Measurements from ENCODE around the gene SRM. TPM values are rescaled to one million over a fixed set of nuclear protein-coding genes. Genes with fewer than 3 reads are reported as not detected.

The SRM gene
- polyA plus RNA-seq, 1 experiment = 41.4 TPM

- no peaks in the 10 kb centered on the region; the same call in 1 of the 2 replicates for H3K9me3 ChIP-seq (ENCODE audit: control insufficient read depth, insufficient read depth, low read length)
- no peak overlapping the region for H3K4me3 ChIP-seq (ENCODE audit: low read depth, low read length)
- H3K27me3 ChIP-seq (ENCODE audit: control insufficient read depth, insufficient read depth, low read length) = no peaks in the 10 kb centered on the region
- H3K27ac ChIP-seq (ENCODE audit: low read depth, low read length) = no peak overlapping the region
- no peak for TF ChIP-seq CTCF (IDR thresholded peaks at IDR 0.05; ENCODE audit: low read depth, low read length)
- ChIA-PET POLR2A (interaction anchor here (0.9 kb wide), 1 partner anchor 39 kb away, joined by 3 read pairs; no protein-coding TSS in a partner anchor), CTCF (no interaction called here)
- no peak for DNase-seq (ENCODE audit: low read depth, low spot score)
Measured at GRCh38 chr1:11031624-11032262, 28.1 kb downstream of the SRM start.

- H3K27ac ChIP-seq (ENCODE audit: low read depth, low read length) = no peak overlapping the region
- no peak for DNase-seq (ENCODE audit: low read depth, low spot score)
- POLR2A ChIA-PET = interaction anchor here (0.6 kb wide), 2 partner anchors 15 to 29 kb away, joined by 5 to 6 read pairs; partner anchors contain the start of gene SRM
- H3K9me3 ChIP-seq (ENCODE audit: control insufficient read depth, insufficient read depth, low read length) = no peaks in the 10 kb centered on the region; the same call in 1 of the 2 replicates
- H3K27me3 ChIP-seq (ENCODE audit: control insufficient read depth, insufficient read depth, low read length) = no peaks in the 10 kb centered on the region
- CTCF ChIA-PET = no interaction called here
- TF ChIP-seq CTCF (IDR thresholded peaks at IDR 0.05; ENCODE audit: low read depth, low read length) = no peak
- no peak overlapping the region for H3K4me3 ChIP-seq (ENCODE audit: low read depth, low read length)
Measured at GRCh38 chr1:11030865-11031264, 29.0 kb downstream of the SRM start.

GRCh38 chr1:11028018-11028417 lies 31.8 kb downstream of the SRM start:
- no peak for DNase-seq (ENCODE audit: low read depth, low spot score)
- POLR2A ChIA-PET = no interaction called here
- H3K9me3 ChIP-seq (ENCODE audit: control insufficient read depth, insufficient read depth, low read length) = no peaks in the 10 kb centered on the region; the same call in 1 of the 2 replicates
- CTCF ChIA-PET = interaction anchor here (1.8 kb wide), 1 partner anchor 10 kb away, joined by 9 read pairs; no protein-coding TSS in a partner anchor
- H3K4me3 ChIP-seq (ENCODE audit: low read depth, low read length) = no peak overlapping the region
- H3K27me3 ChIP-seq (ENCODE audit: control insufficient read depth, insufficient read depth, low read length) = no peaks in the 10 kb centered on the region
- TF ChIP-seq CTCF (IDR thresholded peaks at IDR 0.05; ENCODE audit: low read depth, low read length) = no peak
- H3K27ac ChIP-seq (ENCODE audit: low read depth, low read length) = no peak overlapping the region

- TF ChIP-seq CTCF (IDR thresholded peaks at IDR 0.05; ENCODE audit: low read depth, low read length) = no peak
- no peaks in the 10 kb centered on the region; the same call in 1 of the 2 replicates for H3K9me3 ChIP-seq (ENCODE audit: control insufficient read depth, insufficient read depth, low read length)
- H3K27me3 ChIP-seq (ENCODE audit: control insufficient read depth, insufficient read depth, low read length) = no peaks in the 10 kb centered on the region
- no peak for DNase-seq (ENCODE audit: low read depth, low spot score)
- H3K4me3 ChIP-seq (ENCODE audit: low read depth, low read length) = no peak overlapping the region
- ChIA-PET POLR2A (no interaction called here), CTCF (interaction anchor here (1.8 kb wide), 1 partner anchor 10 kb away, joined by 9 read pairs; no protein-coding TSS in a partner anchor)
- H3K27ac ChIP-seq (ENCODE audit: low read depth, low read length) = no peak overlapping the region
Measured at GRCh38 chr1:11027316-11027715, 32.5 kb downstream of the SRM start.

GRCh38 chr1:11026903-11027302 lies 32.9 kb downstream of the SRM start:
- no peaks in the 10 kb centered on the region; the same call in 1 of the 2 replicates for H3K9me3 ChIP-seq (ENCODE audit: control insufficient read depth, insufficient read depth, low read length)
- no peaks in the 10 kb centered on the region for H3K27me3 ChIP-seq (ENCODE audit: control insufficient read depth, insufficient read depth, low read length)
- H3K4me3 ChIP-seq (ENCODE audit: low read depth, low read length) = no peak overlapping the region
- no peak overlapping the region for H3K27ac ChIP-seq (ENCODE audit: low read depth, low read length)
- ChIA-PET CTCF (interaction anchor here (1.8 kb wide), 1 partner anchor 11 kb away, joined by 9 read pairs; no protein-coding TSS in a partner anchor), POLR2A (no interaction called here)
- DNase-seq (ENCODE audit: low read depth, low spot score) = no peak
- TF ChIP-seq CTCF (IDR thresholded peaks at IDR 0.05; ENCODE audit: low read depth, low read length) = no peak
